Mammary epithelial cell (primary cell): ENCODE measurements around the gene STK17A.

Source experiments
- EZH2 ChIP-seq: IDR thresholded peaks from 2 replicates; pipeline ENCODE4 v1.6.1; 2012; ENCODE audit warnings: low read length, inconsistent platforms, borderline replicate concordance
- TF ChIP-seq, protein P1 (sequence below), 2 donors: IDR thresholded peaks in 1 of 2; conservative IDR thresholded peaks in 1 of 2; 2 replicates each; pipeline ENCODE4 v1.5.1; 2011 to 2012; ENCODE audit warnings: inconsistent platforms in 2 of 2, low read length in 2 of 2, mild to moderate bottlenecking in 2 of 2, control low read depth in 1 of 2, low read depth in 1 of 2; ENCODE audit not compliant: insufficient read depth in 1 of 2; ENCODE audit errors: extremely low read depth in 1 of 2

DNA sequence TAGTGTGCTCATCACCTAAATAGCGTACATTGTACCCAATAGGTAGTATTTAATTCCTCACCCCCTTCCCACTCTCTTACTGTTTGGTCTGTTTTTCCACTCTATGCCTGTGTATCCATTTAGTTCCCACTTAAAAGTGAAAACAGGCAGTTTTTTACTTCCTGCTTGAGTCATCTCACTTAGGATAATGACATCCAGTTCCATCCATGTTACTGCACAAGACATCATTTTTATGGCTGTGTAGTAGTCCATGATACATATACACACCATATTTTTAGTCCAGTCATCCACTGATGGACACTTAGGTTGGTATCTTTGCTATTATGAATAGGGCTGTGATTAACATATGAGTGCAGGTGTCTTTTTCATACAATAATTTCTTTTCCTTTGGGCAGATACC is 10.1 kb downstream of the STK17A start:
- TF ChIP-seq, protein P1, sequence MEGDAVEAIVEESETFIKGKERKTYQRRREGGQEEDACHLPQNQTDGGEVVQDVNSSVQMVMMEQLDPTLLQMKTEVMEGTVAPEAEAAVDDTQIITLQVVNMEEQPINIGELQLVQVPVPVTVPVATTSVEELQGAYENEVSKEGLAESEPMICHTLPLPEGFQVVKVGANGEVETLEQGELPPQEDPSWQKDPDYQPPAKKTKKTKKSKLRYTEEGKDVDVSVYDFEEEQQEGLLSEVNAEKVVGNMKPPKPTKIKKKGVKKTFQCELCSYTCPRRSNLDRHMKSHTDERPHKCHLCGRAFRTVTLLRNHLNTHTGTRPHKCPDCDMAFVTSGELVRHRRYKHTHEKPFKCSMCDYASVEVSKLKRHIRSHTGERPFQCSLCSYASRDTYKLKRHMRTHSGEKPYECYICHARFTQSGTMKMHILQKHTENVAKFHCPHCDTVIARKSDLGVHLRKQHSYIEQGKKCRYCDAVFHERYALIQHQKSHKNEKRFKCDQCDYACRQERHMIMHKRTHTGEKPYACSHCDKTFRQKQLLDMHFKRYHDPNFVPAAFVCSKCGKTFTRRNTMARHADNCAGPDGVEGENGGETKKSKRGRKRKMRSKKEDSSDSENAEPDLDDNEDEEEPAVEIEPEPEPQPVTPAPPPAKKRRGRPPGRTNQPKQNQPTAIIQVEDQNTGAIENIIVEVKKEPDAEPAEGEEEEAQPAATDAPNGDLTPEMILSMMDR (conservative IDR thresholded peaks at IDR 0.05 in 1 of 2, IDR thresholded peaks at IDR 0.05 in 1 of 2; ENCODE audit: extremely low read depth in 1 of 2, insufficient read depth in 1 of 2, low read depth in 1 of 2, low read length in 2 of 2) = no peak
- no peak for TF ChIP-seq EZH2
